Caki2 (cell line): ENCODE data around the gene STRC. TPM values are rescaled to one million over a fixed set of nuclear protein-coding genes. Genes with fewer than 3 reads are reported as not detected.
"Not testable (repeated sequence)": the region's sequence is repeated elsewhere in the genome, so short reads cannot be mapped to it uniquely, and the experiment has no call there.

Experiments used
- DNase-seq: peaks from one replicate; pipeline ENCODE4 v3.0.0-alpha.2; 2015; ENCODE audit warnings: low read depth
- in situ Hi-C: cut with HindIII; loops from 2 replicates; pipeline ENCODE4 v1.10.0; 2016; ENCODE audit warnings: low sequenced_read_pairs, low pct_unique_long_range_greater_than_20kb, mixed read lengths
- total RNA-seq: library from RNA; depleted of rRNA; stranded (reverse); fragments of >200 nt; shearing (Covaris generic); gene quantifications from 2 replicates; pipeline ENCODE4 v1.2.3, GENCODE V29; 2014; ENCODE audit warnings: low replicate concordance; rRNA removed

STRC gene
- total RNA-seq, 1 experiment from 2014 or later, result not detected

GRCh38 chr15:43589778-43590466 is 28.7 kb downstream of the STRC start, which contains the start of gene PPIP5K1:
PPIP5K1 (minus strand) TSS chr15:43590208; CDS start chr15:43584504, 5,704 bp downstream.
- DNase-seq, in situ Hi-C loops: not testable (repeated sequence)

DNA sequence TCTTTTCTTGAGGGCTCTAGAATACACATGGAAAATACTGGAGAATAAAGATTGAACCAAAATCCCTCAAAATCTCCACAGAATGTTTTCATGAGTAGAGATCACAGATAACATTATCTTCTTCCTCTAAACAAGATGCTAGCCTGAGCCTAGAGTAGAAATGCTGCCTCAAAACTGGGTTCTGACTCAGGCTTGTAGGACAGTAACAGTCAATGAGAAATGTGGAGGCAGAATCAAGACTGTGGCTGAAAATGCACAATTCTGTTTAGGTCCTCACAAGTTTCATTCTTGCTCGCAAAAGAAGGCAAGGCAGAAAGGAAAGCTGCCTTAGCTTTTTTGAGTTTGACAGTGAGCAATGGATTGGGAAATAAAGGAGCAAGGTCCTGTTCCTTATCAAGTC is 44.0 kb downstream of the STRC start:
- in situ Hi-C loops, DNase-seq: not testable (repeated sequence)

GRCh38 chr15:43566615-43567014 is 52.0 kb downstream of the STRC start:
- DNase-seq, in situ Hi-C loops: not testable (repeated sequence)

DNA sequence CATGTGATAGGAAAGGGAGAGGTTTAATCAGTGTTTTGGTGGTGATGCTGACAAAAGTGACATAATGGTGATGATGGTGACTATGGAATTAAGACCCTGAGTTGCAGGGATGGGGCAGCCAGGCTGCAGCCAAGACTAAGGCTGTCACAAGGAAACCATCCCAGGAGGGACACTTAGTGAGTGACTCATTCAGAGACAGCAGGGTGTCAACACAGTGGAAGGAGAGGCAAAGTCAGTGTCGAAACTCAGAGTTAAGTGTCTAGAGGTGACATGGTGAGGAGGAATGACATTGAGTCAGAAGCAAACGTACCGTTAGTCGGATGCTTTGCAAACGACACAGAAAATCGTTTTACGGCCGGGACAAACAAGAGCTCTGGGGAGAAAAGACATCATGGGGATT is 54.8 kb downstream of the STRC start:
- DNase-seq, in situ Hi-C loops: not testable (repeated sequence)

GRCh38 chr15:43562753-43563152 is 55.8 kb downstream of the STRC start:
- in situ Hi-C loops, DNase-seq: not testable (repeated sequence)

GRCh38 chr15:43552986-43553385 is 65.6 kb downstream of the STRC start:
- in situ Hi-C loops, result no loop called here
- no peak for DNase-seq

DNA sequence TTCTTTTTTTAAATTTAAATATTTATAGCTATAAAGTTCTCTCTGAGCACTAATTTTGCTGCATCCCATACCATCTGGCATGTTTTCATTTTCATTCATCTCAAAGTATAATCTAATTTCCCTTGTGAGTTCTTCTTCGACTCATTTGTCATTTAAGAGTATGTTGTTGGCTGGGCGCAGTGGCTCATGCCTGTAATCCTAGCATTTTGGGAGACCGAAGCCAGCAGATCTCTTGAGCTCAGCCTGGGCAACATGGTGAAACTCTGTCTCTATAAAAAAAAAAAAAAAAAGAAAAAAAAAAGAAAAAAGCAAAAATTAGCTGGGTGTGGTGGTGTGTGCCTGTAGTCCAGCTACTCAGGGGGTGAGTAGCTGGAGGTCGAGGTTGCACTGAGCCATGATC is 66.3 kb downstream of the STRC start:
- in situ Hi-C loops, result no loop called here
- DNase-seq, result no peak

DNA sequence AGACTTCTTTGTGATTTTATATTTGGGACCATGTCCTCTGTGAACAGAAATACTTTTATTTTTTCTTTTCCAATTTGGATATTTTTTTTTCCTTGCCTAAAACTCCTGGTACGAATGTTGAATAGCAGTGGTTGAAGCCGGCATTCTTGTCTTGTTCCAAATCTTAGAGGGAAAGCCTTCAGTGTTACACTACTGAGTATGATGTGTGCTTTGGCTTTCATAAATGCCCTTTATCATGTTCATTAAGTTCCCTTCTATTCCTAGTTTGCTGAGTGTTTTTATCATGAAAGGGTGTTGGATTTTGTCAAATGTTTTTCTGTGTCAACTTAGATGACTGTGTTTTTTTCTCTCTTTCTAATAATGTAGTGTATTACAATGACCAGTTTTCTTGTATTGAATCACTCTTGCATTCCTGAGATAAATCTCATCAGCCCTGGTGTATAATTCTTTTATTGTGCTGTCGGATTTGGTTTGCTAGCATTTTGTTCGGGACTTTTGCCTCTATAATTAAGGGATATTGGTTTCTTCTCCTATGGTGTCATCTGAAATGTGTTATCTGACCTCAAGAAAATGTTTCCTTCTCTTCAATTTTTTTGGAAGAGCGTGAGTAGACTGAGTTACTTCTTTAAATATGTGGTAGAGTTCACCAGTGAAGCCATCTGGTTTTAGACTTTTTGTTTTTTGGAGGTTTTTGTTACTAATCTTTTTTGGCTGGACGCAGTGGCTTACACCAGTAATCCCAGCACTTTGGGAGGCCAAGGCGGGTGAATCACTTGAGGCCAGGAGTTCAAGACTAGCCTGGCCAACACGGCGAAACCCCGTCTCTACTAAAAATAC is 67.9 kb downstream of the STRC start:
- in situ Hi-C loops, result no loop called here
- DNase-seq, result no peak

Other genes starting within 250 kb of the STRC start
- gene ZSCAN29, start 247.8 kb downstream of the STRC start, total RNA-seq, result 8.4 and 15.9 TPM in 2 replicates
- gene TUBGCP4, start 247.7 kb downstream of the STRC start, total RNA-seq, result 9.1 and 17.3 TPM in 2 replicates
- 31.6 and 35.0 TPM in 2 replicates for gene TP53BP1, start 125.6 kb downstream of the STRC start, total RNA-seq
- 0.41 and 0.49 TPM in 2 replicates for gene MAP1A, start 101.2 kb downstream of the STRC start, total RNA-seq
- 4.5 and 17.6 TPM in 2 replicates for gene PPIP5K1, start 28.6 kb downstream of the STRC start, total RNA-seq
- gene CKMT1B, start 24.8 kb downstream of the STRC start, total RNA-seq, result 12.5 TPM in 1 of 2 replicates, not detected in the other
- gene CATSPER2, start 30.0 kb upstream of the STRC start, total RNA-seq, result 0.37 and 5.8 TPM in 2 replicates
- gene CKMT1A, start 75.1 kb upstream of the STRC start, total RNA-seq, result 0.78 TPM in 1 of 2 replicates, not detected in the other
- 180 and 200 TPM in 2 replicates for gene PDIA3, start 127.6 kb upstream of the STRC start, total RNA-seq
- gene ELL3, start 158.2 kb upstream of the STRC start, total RNA-seq, result 8.1 and 11.6 TPM in 2 replicates
- gene SERF2, start 173.5 kb upstream of the STRC start, total RNA-seq, result 1,425 and 1,758 TPM in 2 replicates
- gene SERINC4, start 181.4 kb upstream of the STRC start, total RNA-seq, result not detected in 2 replicates
- gene HYPK, start 181.8 kb upstream of the STRC start, total RNA-seq, result 0.81 and 3.8 TPM in 2 replicates
- gene MFAP1, start 205.9 kb upstream of the STRC start, total RNA-seq, result 5.3 and 9.5 TPM in 2 replicates
- gene WDR76, start 208.2 kb upstream of the STRC start, total RNA-seq, result 26.6 and 29.6 TPM in 2 replicates